HepG2 (cell line): ENCODE data around the gene MAT2A. TPM values are rescaled to one million over a fixed set of nuclear protein-coding genes. Genes with fewer than 3 reads are reported as not detected.

Experiments
- BHLHE40 ChIP-seq: IDR thresholded peaks from 2 replicates; pipeline ENCODE4 v1.6.1; 2011; ENCODE audit warnings: low read length, improper control_type of control experiment
- CAMTA2 ChIP-seq: sonication (generic); formaldehyde crosslinking; IDR thresholded peaks from 2 replicates; pipeline ENCODE4 v1.4.0; 2020; ENCODE audit warnings: mild to moderate bottlenecking, missing genetic modification reagents, borderline replicate concordance
- EED ChIP-seq: sonication (generic); formaldehyde crosslinking; IDR thresholded peaks from 2 replicates; pipeline ENCODE4 v1.5.0; 2020; ENCODE audit warnings: mild to moderate bottlenecking, missing genetic modification reagents
- GTF3A ChIP-seq: sonication (generic); formaldehyde crosslinking; conservative IDR thresholded peaks from 2 replicates; pipeline ENCODE4 v1.4.0; 2020; ENCODE audit warnings: mild to moderate bottlenecking, missing genetic modification reagents
- HMG20A ChIP-seq: IDR thresholded peaks from 2 replicates; pipeline ENCODE4 v1.6.1; 2016; ENCODE audit warnings: borderline replicate concordance
- MIER3 ChIP-seq: IDR thresholded peaks from 2 replicates; pipeline ENCODE4 v1.6.1; 2016; ENCODE audit warnings: missing compliant biosample characterization, borderline replicate concordance
- RBM39 ChIP-seq: fragments of 200-400 bp; formaldehyde crosslinking; IDR thresholded peaks from one replicate; pipeline ENCODE4 v1.6.1; 2018; ENCODE audit warnings: antibody characterized with exemption, mild to moderate bottlenecking, low read depth, low read length; ENCODE audit not compliant: poor library complexity, severe bottlenecking
- THAP9 ChIP-seq: sonication (generic); formaldehyde crosslinking; IDR thresholded peaks from 2 replicates; pipeline ENCODE4; 2020; ENCODE audit warnings: missing genetic modification reagents, mild to moderate bottlenecking, borderline replicate concordance
- ZNF609 ChIP-seq: sonication (generic); formaldehyde crosslinking; IDR thresholded peaks from 2 replicates; pipeline ENCODE4 v1.4.0; 2020; ENCODE audit warnings: mild to moderate bottlenecking, missing genetic modification reagents, borderline replicate concordance
- ZNF616 ChIP-seq: sonication (generic); formaldehyde crosslinking; IDR thresholded peaks from 2 replicates; pipeline ENCODE4 v1.5.0; 2020; ENCODE audit warnings: low read depth, mild to moderate bottlenecking, missing genetic modification reagents
- polyA plus RNA-seq, 8 experiments: library from polyadenylated mRNA; depleted of rRNA in 3 of 8; stranded (reverse) in 7 of 8; unstranded in 1 of 8; fragments of >200 nt; fragmentation: Illumina TruSeq in 4 of 8; extraction: Trizol in 4 of 8; gene quantifications; 2 replicates each; pipeline versions ENCODE4 v1.2.1 to v1.2.3, GENCODE V29; 2011 to 2016; ENCODE audit warnings: low read depth in 4 of 8, missing spikeins in 1 of 8, mixed read lengths in 1 of 8; ENCODE audit not compliant: insufficient read depth in 1 of 8
- total RNA-seq, 5 experiments: library from RNA; depleted of rRNA; stranded (reverse); fragments of >200 nt; fragmentation: Illumina TruSeq; extraction: Trizol; gene quantifications; 2 replicates each; pipeline ENCODE4 v1.2.3, GENCODE V29; 2016; ENCODE audit warnings: low read depth in 1 of 5
- TF ChIP-seq, protein P1 (sequence below): sonication (generic); formaldehyde crosslinking; IDR thresholded peaks from 2 replicates; pipeline ENCODE4 v1.8.0; 2022; ENCODE audit warnings: missing genetic modification reagents, mild to moderate bottlenecking, inconsistent platforms, borderline replicate concordance
- TF ChIP-seq, protein P2 (sequence below): sonication (generic); formaldehyde crosslinking; IDR thresholded peaks from 2 replicates; pipeline ENCODE4 v1.5.1; 2020; ENCODE audit warnings: missing genetic modification reagents, mild to moderate bottlenecking, borderline replicate concordance
- TF ChIP-seq, protein P3 (sequence below): sonication (generic); formaldehyde crosslinking; IDR thresholded peaks from 2 replicates; pipeline ENCODE4 v1.4.0; 2020; ENCODE audit warnings: missing genetic modification reagents; ENCODE audit errors: not compliant biosample characterization

Gene MAT2A
- total and polyA plus RNA-seq, 2 of the 13 experiments (the other 11 are each of a cell fraction or from before 2014, with no cell fraction given): 155 to 331 TPM

DNA sequence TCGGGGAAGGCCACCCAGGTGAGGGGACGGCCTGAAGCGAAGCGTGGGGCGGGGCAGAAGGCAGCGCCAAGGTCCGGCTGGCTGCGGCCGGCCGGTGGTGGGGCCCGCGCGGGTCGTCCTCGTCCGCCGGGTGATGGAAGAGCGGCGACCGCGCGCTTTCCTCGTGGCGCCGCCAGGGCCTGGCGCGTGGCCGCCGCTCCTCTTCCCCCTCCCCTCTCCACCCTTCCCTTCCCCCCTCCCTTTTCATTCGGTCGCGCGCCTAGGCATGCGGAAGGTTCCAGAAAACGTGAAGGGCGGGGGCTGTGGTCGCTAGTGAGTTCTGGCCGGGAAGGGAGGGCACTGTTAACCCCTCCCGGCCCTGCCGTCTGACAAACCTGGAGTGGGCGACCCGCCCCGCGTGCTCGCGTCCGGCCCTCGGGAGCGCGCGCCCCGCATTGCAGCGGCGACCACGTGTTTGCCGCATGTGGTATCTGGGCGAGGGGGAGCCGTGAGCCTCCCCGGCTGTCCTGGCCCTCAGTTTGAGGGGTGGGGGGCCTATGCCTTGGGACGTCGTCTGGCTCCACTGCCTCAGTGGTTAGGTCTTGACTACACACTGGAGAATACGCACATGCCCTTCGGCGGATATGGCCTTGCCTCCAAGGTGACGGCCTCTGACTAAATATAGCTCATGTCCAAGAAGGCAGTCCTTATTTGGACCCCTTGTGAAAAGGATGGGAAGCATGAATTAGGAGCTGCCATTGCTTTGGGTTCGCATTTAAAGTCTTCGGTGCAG is 579 bp downstream of the MAT2A start (continued):
- TF ChIP-seq THAP9 (CRISPR knock-in tag) (peak; percentile 88), RBM39 (peak; percentile 97), BHLHE40 (no peak; the same call in 1 of the 2 replicates), MIER3 (no peak; the same call in 1 of the 2 replicates), ZNF609 (peak; percentile 60; the same call in 1 of the 2 replicates), CAMTA2 (CRISPR knock-in tag) (peak; percentile 85; the same call in 1 of the 2 replicates), HMG20A (0 out of 2 replicates have a peak, but pooled peaks have one; percentile 10), GTF3A (CRISPR knock-in tag) (no peak), EED (CRISPR knock-in tag) (peak; percentile 56; the same call in 1 of the 2 replicates), ZNF616 (peak; percentile 91; the same call in 1 of the 2 replicates)
- TF ChIP-seq, protein P1, sequence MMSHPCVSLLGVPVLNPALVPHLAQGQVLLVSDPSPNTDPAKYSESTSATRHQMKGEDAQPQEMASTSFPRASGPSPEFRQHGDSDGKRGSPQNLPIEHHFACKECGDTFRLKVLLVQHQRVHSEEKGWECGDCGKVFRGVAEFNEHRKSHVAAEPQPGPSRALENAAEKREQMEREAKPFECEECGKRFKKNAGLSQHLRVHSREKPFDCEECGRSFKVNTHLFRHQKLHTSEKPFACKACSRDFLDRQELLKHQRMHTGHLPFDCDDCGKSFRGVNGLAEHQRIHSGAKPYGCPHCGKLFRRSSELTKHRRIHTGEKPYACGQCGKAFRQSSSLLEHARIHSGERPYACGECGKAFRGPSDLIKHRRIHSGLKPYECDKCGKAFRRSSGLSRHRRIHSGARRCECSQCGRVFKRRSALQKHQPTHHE (CRISPR knock-in tag): peak; percentile 79
- TF ChIP-seq, protein P2, sequence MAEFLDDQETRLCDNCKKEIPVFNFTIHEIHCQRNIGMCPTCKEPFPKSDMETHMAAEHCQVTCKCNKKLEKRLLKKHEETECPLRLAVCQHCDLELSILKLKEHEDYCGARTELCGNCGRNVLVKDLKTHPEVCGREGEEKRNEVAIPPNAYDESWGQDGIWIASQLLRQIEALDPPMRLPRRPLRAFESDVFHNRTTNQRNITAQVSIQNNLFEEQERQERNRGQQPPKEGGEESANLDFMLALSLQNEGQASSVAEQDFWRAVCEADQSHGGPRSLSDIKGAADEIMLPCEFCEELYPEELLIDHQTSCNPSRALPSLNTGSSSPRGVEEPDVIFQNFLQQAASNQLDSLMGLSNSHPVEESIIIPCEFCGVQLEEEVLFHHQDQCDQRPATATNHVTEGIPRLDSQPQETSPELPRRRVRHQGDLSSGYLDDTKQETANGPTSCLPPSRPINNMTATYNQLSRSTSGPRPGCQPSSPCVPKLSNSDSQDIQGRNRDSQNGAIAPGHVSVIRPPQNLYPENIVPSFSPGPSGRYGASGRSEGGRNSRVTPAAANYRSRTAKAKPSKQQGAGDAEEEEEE (CRISPR knock-in tag): 0 out of 2 replicates have a peak, but pooled peaks have one; percentile 8
- TF ChIP-seq, protein P3, sequence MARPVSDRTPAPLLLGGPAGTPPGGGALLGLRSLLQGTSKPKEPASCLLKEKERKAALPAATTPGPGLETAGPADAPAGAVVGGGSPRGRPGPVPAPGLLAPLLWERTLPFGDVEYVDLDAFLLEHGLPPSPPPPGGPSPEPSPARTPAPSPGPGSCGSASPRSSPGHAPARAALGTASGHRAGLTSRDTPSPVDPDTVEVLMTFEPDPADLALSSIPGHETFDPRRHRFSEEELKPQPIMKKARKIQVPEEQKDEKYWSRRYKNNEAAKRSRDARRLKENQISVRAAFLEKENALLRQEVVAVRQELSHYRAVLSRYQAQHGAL (CRISPR knock-in tag): no peak
